D721Med (cell line): ENCODE measurements around the gene NES.
A peak's percentile ranks its signal among the peaks of the same experiment; 100 is the strongest.

Source experiments
- DNase-seq: peaks from one replicate; pipeline ENCODE4 v3.0.0; 2011; ENCODE audit warnings: low spot score; ENCODE audit not compliant: insufficient read length
- FAIRE-seq: peaks from 2 replicates; lab custom pipeline; 2011; peaks lifted over from hg19 to GRCh38; lab: Jason Lieb, UNC
- CTCF ChIP-seq: IDR thresholded peaks from 2 replicates; pipeline ENCODE4 v1.5.1; 2012; ENCODE audit warnings: mild to moderate bottlenecking, control low read depth; ENCODE audit not compliant: insufficient read depth; ENCODE audit errors: missing control alignments

The NES gene

GRCh38 chr1:156677616-156678596, 699 bp upstream of the NES start:
- FAIRE-seq (peak; percentile 29), DNase-seq (peak; percentile 78)
- TF ChIP-seq CTCF, result peak; percentile 96

GRCh38 chr1:156676114-156676819, 940 bp downstream of the NES start:
- FAIRE-seq (no peak), DNase-seq (no peak)
- no peak for TF ChIP-seq CTCF

GRCh38 chr1:156675210-156676113, 1.7 kb downstream of the NES start:
- FAIRE-seq, result no peak
- no peak for TF ChIP-seq CTCF
- no peak for DNase-seq

- FAIRE-seq (no peak), DNase-seq (no peak)
- no peak for TF ChIP-seq CTCF
These were observed 3.7 kb downstream of the NES start for GRCh38 chr1:156673387-156674121.

GRCh38 chr1:156671804-156672203, 5.4 kb downstream of the NES start:
- DNase-seq (no peak), FAIRE-seq (no peak)
- no peak for TF ChIP-seq CTCF

- no peak for TF ChIP-seq CTCF
- DNase-seq, result no peak
- no peak for FAIRE-seq
These were observed 6.4 kb downstream of the NES start for GRCh38 chr1:156670791-156671190.
